Measurements from ENCODE around the gene ATP2B2.

Gene ATP2B2

GRCh38 chr3:10495003-10495402 lies 10.4 kb downstream of the ATP2B2 start:
- no peak for DNase-seq (ENCODE audit: low read depth in 2 of 2)

- no peak for DNase-seq (ENCODE audit: low read depth in 2 of 2)
These were observed 11.2 kb downstream of the ATP2B2 start for GRCh38 chr3:10494180-10494579.

- no peak for DNase-seq (ENCODE audit: low read depth in 2 of 2)
These were observed 12.2 kb downstream of the ATP2B2 start for GRCh38 chr3:10493202-10493589.

- DNase-seq (ENCODE audit: low read depth in 2 of 2) = no peak
These were observed 12.8 kb downstream of the ATP2B2 start for GRCh38 chr3:10492364-10493201.

GRCh38 chr3:10489746-10490483 lies 15.5 kb downstream of the ATP2B2 start:
- no peak for DNase-seq (ENCODE audit: low read depth in 2 of 2)

- no peak for DNase-seq (ENCODE audit: low read depth in 2 of 2)
These were observed 17.3 kb downstream of the ATP2B2 start for GRCh38 chr3:10487988-10488633.

- DNase-seq (ENCODE audit: low read depth in 2 of 2) = no peak
These were observed 19.6 kb downstream of the ATP2B2 start for GRCh38 chr3:10485806-10486205.

- DNase-seq (ENCODE audit: low read depth in 2 of 2) = no peak
These were observed 20.0 kb downstream of the ATP2B2 start for GRCh38 chr3:10485380-10485779.

- no peak for DNase-seq (ENCODE audit: low read depth in 2 of 2)
These were observed 20.7 kb downstream of the ATP2B2 start for GRCh38 chr3:10484709-10485108.

GRCh38 chr3:10483686-10484345 lies 21.6 kb downstream of the ATP2B2 start:
- no peak for DNase-seq (ENCODE audit: low read depth in 2 of 2)

- no peak for DNase-seq (ENCODE audit: low read depth in 2 of 2)
These were observed 22.1 kb downstream of the ATP2B2 start for GRCh38 chr3:10483364-10483675.

GRCh38 chr3:10482631-10483363 lies 22.6 kb downstream of the ATP2B2 start:
- DNase-seq (ENCODE audit: low read depth in 2 of 2) = no peak

- no peak for DNase-seq (ENCODE audit: low read depth in 2 of 2)
These were observed 24.5 kb downstream of the ATP2B2 start for GRCh38 chr3:10480871-10481378.

- no peak for DNase-seq (ENCODE audit: low read depth in 2 of 2)
These were observed 26.1 kb downstream of the ATP2B2 start for GRCh38 chr3:10479311-10479710.

GRCh38 chr3:10475983-10476382 lies 29.4 kb downstream of the ATP2B2 start:
- DNase-seq (ENCODE audit: low read depth in 2 of 2) = no peak

GRCh38 chr3:10474847-10475246 lies 30.5 kb downstream of the ATP2B2 start:
- no peak for DNase-seq (ENCODE audit: low read depth in 2 of 2)

- DNase-seq (ENCODE audit: low read depth in 2 of 2) = no peak
These were observed 31.1 kb downstream of the ATP2B2 start for GRCh38 chr3:10474275-10474646.

- DNase-seq (ENCODE audit: low read depth in 2 of 2) = no peak
These were observed 31.7 kb downstream of the ATP2B2 start for GRCh38 chr3:10473581-10474274.

- DNase-seq (ENCODE audit: low read depth in 2 of 2) = no peak
These were observed 32.4 kb downstream of the ATP2B2 start for GRCh38 chr3:10472877-10473440.

GRCh38 chr3:10471054-10471688 lies 34.2 kb downstream of the ATP2B2 start:
- no peak for DNase-seq (ENCODE audit: low read depth in 2 of 2)
